ENCODE data around the gene TCF7L2. TPM values are rescaled to one million over a fixed set of nuclear protein-coding genes. Genes with fewer than 3 reads are reported as not detected.

The TCF7L2 gene
- polyA plus RNA-seq, 1 experiment, result 6.3 TPM

- DNase-seq (ENCODE audit: low read depth, low spot score), result no peak
- POLR2A ChIA-PET, result interaction anchor here (0.6 kb wide), 1 partner anchor 183 kb away, joined by 3 read pairs; the partner anchor contains the start of gene TCF7L2
- peak overlapping the region; percentile 32 for H3K27ac ChIP-seq (ENCODE audit: low read depth, low read length)
- CTCF ChIA-PET, result interaction anchor here (1.9 kb wide), 1 partner anchor 252 kb away, joined by 12 read pairs; no protein-coding TSS in a partner anchor
- no peak overlapping the region for H3K4me3 ChIP-seq (ENCODE audit: low read depth, low read length)
- H3K9me3 ChIP-seq (ENCODE audit: control insufficient read depth, insufficient read depth, low read length), result no peaks in the 10 kb centered on the region
- no peak for TF ChIP-seq CTCF (IDR thresholded peaks at IDR 0.05; ENCODE audit: low read depth, low read length)
- H3K27me3 ChIP-seq (ENCODE audit: control insufficient read depth, insufficient read depth, low read length), result no peaks in the 10 kb centered on the region
Measured at GRCh38 chr10:113132591-113133121, 182.6 kb downstream of the TCF7L2 start.

GRCh38 chr10:113133497-113134115, 183.6 kb downstream of the TCF7L2 start:
- H3K27ac ChIP-seq (ENCODE audit: low read depth, low read length), result peak overlapping the region; percentile 22
- CTCF ChIA-PET, result interaction anchor here (1.9 kb wide), 1 partner anchor 251 kb away, joined by 12 read pairs; no protein-coding TSS in a partner anchor
- peak; percentile 21 for DNase-seq (ENCODE audit: low read depth, low spot score)
- TF ChIP-seq CTCF (IDR thresholded peaks at IDR 0.05; ENCODE audit: low read depth, low read length), result no peak
- H3K4me3 ChIP-seq (ENCODE audit: low read depth, low read length), result no peak overlapping the region
- POLR2A ChIA-PET, result interaction anchor here (0.6 kb wide), 1 partner anchor 27 kb away, joined by 3 read pairs; no protein-coding TSS in a partner anchor
- H3K27me3 ChIP-seq (ENCODE audit: control insufficient read depth, insufficient read depth, low read length), result no peaks in the 10 kb centered on the region
- no peaks in the 10 kb centered on the region for H3K9me3 ChIP-seq (ENCODE audit: control insufficient read depth, insufficient read depth, low read length)

GRCh38 chr10:113135025-113135424, 185.0 kb downstream of the TCF7L2 start:
- no peak overlapping the region for H3K4me3 ChIP-seq (ENCODE audit: low read depth, low read length)
- ChIA-PET CTCF (interaction anchor here (1.2 to 1.9 kb wide), 4 partner anchors 8 to 250 kb away, joined by 4 to 5 read pairs (median 4); no protein-coding TSS in a partner anchor), POLR2A (no interaction called here)
- no peaks in the 10 kb centered on the region for H3K27me3 ChIP-seq (ENCODE audit: control insufficient read depth, insufficient read depth, low read length)
- no peak overlapping the region for H3K27ac ChIP-seq (ENCODE audit: low read depth, low read length)
- DNase-seq (ENCODE audit: low read depth, low spot score), result no peak
- H3K9me3 ChIP-seq (ENCODE audit: control insufficient read depth, insufficient read depth, low read length), result no peaks in the 10 kb centered on the region
- TF ChIP-seq CTCF (IDR thresholded peaks at IDR 0.05; ENCODE audit: low read depth, low read length), result no peak

GRCh38 chr10:113137941-113138685, 188.1 kb downstream of the TCF7L2 start:
- H3K4me3 ChIP-seq (ENCODE audit: low read depth, low read length), result no peak overlapping the region
- ChIA-PET CTCF (interaction anchor here (0.6 kb wide), 1 partner anchor 8 kb away, joined by 3 read pairs; no protein-coding TSS in a partner anchor), POLR2A (no interaction called here)
- DNase-seq (ENCODE audit: low read depth, low spot score), result no peak
- H3K9me3 ChIP-seq (ENCODE audit: control insufficient read depth, insufficient read depth, low read length), result no peaks in the 10 kb centered on the region
- no peak for TF ChIP-seq CTCF (IDR thresholded peaks at IDR 0.05; ENCODE audit: low read depth, low read length)
- no peak overlapping the region for H3K27ac ChIP-seq (ENCODE audit: low read depth, low read length)
- no peaks in the 10 kb centered on the region for H3K27me3 ChIP-seq (ENCODE audit: control insufficient read depth, insufficient read depth, low read length)
